Keratinocyte (primary cell): ENCODE results near the gene HSPA1B.
"Not testable (repeated sequence)": the region's sequence is repeated elsewhere in the genome, so short reads cannot be mapped to it uniquely, and the experiment has no call there.

Source experiments
- CTCF ChIP-seq, 3 experiments: IDR thresholded peaks in 1 of 3; conservative IDR thresholded peaks in 1 of 3; optimal IDR thresholded peaks in 1 of 3; 2 replicates in 2 of 3; 3 replicates in 1 of 3; pipeline versions ENCODE3 to v1.5.1; 2011; ENCODE audit warnings: low read length in 3 of 3, mild to moderate bottlenecking in 3 of 3, moderate library complexity in 2 of 3, control low read depth in 1 of 3, inconsistent platforms in 1 of 3; ENCODE audit not compliant: insufficient read depth in 2 of 3; ENCODE audit errors: extremely low read depth in 1 of 3
- EZH2 ChIP-seq: IDR thresholded peaks from one replicate; pipeline ENCODE4 v1.6.1; 2012; ENCODE audit warnings: inconsistent platforms, mild to moderate bottlenecking, low read length, moderate library complexity

- not testable (repeated sequence) for TF ChIP-seq CTCF (optimal IDR thresholded peaks at IDR 0.05 in 1 of 3, IDR thresholded peaks at IDR 0.05 in 1 of 3, conservative IDR thresholded peaks at IDR 0.05 in 1 of 3; ENCODE audit: extremely low read depth in 1 of 3, insufficient read depth in 2 of 3, low read length in 3 of 3); EZH2
Measured at GRCh38 chr6:31801031-31801927, 26.3 kb upstream of the HSPA1B start.
